Stimulated activated CD8-positive, alpha-beta memory T cell treated with anti-CD3 and anti-CD28 coated beads, Interleukin-4, amount 100 ng/mL, for 4 hours (primary cell): ENCODE results near the gene RBM47.
"Not testable (repeated sequence)": the region's sequence is repeated elsewhere in the genome, so short reads cannot be mapped to it uniquely, and the experiment has no call there.

Experiments
- DNase-seq, 2 donors: peaks; one replicate each; pipeline ENCODE4 v3.0.0-alpha.2; 2020; ENCODE audit warnings: low read depth in 2 of 2, low spot score in 1 of 2

The RBM47 gene

DNA sequence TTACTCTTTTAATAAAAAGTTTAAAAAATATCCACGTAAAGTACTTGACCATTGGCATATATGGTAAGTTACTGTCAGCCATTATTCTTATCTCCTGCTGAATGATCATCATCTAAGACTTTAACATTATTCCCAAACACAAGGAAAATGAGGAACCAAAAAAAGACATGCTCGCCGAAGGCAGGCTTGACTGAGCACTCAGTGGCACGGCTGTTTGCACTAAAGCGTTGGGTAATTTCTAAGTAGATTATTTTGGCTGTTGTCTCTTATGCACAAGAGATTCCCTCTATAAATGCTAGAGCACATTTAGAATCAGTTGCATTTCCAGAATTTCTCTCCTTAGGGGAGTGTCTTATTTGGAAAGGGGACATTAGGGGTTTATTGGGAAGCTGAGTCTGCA, 211.7 kb downstream of the RBM47 start:
- DNase-seq = no peak

DNA sequence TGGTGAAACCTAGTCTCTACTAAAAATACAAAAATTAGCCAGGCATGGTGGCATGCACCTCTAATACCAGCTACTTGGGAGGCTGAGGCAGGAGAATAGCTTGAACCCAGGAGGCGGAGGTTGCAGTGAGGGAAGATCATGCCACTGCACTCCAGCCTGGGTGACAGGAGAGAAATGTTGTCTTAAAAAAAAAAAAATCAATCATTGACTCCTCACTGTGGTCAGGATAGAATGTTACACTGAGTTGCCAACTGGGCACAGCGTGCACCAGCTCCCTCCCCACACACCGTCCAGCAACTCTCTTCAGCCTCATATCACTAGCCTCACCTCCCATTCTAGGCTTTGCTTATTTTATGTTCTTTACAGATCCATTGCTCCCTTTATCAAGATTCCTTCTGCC, 215.0 kb downstream of the RBM47 start:
- DNase-seq = no peak

- no peak for DNase-seq
These were observed 216.5 kb downstream of the RBM47 start for GRCh38 chr4:40412866-40413795.

- no peak for DNase-seq
These were observed 217.3 kb downstream of the RBM47 start for GRCh38 chr4:40412388-40412787.

GRCh38 chr4:40409835-40410234, 219.8 kb downstream of the RBM47 start:
- no peak for DNase-seq

DNA sequence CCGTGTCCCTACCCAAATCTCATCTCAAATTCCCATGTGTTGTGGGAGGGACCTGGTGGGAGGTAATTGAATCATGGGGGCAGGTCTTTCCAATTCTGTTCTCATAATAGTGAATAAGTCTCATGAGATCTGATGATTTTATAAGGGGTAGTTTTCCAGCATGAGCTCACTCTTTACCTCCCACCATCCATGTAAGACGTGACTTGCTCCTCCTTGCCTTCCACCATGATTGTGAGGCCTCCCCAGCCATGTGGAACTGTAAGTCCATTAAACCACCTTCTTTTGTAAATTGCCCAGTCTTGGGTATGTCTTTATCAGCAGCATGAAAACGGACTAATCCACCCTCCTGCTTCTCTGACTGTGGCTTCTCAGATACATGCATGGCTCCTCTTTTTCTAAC, 222.2 kb downstream of the RBM47 start:
- DNase-seq = not testable (repeated sequence)

DNA sequence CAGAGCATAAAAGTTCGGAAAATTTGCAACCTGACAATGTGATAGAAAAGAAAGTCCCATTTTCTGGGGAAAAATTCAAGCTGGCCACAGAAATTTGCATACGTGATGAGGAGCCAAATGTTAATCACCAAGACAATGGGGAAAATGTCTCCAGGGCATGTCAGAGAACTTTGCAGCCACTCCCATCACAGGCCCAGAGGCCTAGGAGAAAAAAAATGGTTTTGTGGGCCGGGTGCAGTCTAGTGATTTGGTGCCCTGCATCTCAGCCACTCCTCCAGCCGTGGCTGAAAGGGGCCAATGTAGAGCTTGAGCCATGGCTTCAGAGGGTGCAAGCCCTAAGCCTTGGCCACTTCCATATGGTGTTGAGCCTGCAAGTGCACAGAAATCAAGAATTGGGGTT, 223.3 kb downstream of the RBM47 start:
- DNase-seq = no peak

DNA sequence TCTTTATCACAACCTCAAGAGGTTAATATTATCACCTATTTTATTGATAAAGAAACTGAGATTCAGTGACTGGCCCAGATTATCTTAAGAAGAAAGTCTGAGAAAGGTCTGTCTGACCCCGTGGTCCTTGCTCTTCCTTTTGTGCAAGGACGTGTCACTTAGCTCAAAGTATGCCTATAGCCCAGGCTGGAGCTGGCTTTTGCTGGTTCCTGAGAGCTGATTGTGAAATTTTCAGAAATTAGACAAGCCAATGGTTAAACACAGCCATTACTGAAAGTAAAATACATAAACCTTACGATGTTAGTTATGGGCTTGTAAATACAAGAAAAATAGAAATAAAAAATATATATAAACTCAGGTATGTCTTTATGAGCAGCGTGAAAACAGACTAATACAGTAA, 224.5 kb downstream of the RBM47 start:
- DNase-seq = no peak

DNA sequence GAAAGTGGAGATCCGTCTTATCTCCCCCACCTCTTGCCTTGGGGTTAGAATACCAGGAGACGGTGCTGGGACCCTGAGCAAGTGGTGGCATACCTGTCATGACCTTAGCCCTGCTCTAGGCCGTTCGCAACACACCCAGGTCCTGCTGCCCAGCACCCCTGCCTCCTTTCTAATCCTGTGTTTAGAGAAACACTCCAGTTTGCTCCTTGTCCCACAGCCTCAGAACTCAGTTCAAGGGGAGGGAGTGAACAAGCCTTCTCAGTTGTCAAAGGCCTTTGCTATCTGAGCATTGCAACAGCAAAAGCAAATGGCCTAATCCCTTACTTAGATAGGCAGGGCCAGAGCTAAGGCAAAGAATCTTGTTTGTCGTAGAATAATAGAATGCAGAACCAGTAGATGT, 226.6 kb downstream of the RBM47 start:
- DNase-seq = no peak

DNA sequence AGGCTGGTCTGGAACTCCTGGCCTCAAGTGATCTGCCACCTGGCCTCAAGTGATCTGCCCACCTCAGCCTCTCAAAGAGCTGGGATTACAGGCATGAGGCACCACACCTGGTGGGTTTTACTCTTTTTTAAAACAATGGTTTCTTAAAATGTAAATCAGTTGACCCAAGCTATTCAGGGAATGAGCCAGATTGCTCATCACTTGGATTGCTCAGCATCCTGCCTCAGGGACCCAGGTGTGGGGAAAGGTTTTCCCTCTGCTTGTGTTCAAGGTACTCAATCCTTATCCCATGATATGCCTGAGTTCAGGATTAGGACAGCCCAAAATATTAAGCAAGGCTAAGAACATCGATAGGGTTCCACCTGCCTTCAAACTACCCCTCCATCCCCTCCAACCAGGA, 227.1 kb downstream of the RBM47 start:
- no peak for DNase-seq

DNA sequence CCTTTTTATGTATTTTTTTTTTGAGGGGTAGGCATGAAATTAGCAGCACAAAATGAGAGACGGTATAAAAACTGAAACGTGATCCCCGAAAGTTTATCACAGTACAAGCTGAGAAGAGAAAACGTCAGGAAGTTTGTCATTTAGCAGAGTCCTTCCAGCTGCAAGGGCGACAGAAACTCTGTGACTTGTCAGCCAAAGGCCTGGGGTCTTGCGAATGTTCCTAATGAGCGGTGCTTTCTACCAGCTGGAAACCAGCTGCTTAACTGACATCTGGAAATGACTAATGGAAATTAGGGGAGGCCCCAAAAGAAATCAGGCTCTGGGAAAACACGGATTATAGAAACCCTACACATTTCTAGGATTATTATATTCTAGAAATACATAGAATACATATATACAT, 228.0 kb downstream of the RBM47 start:
- DNase-seq = no peak

DNA sequence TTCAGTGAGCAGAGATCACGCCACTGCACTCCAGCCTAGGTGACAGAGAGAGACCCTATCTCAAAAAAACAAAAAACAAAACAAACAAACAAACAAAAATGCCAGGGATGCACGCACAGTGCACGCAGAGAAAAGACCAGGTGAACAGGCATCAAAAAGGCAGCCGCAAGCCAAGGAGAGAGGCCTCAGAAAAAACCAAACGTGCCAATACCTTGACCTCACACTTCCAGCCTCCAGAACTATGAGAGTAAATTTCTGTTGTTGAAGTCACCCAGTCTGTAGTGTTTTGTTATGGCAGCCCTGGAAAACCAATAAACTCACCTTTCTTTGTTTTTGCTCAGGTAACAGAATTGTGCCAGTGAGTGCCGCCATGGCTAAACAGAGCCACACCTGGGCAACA, 228.6 kb downstream of the RBM47 start:
- DNase-seq = no peak

GRCh38 chr4:40399578-40399977, 230.1 kb downstream of the RBM47 start:
- no peak for DNase-seq

DNA sequence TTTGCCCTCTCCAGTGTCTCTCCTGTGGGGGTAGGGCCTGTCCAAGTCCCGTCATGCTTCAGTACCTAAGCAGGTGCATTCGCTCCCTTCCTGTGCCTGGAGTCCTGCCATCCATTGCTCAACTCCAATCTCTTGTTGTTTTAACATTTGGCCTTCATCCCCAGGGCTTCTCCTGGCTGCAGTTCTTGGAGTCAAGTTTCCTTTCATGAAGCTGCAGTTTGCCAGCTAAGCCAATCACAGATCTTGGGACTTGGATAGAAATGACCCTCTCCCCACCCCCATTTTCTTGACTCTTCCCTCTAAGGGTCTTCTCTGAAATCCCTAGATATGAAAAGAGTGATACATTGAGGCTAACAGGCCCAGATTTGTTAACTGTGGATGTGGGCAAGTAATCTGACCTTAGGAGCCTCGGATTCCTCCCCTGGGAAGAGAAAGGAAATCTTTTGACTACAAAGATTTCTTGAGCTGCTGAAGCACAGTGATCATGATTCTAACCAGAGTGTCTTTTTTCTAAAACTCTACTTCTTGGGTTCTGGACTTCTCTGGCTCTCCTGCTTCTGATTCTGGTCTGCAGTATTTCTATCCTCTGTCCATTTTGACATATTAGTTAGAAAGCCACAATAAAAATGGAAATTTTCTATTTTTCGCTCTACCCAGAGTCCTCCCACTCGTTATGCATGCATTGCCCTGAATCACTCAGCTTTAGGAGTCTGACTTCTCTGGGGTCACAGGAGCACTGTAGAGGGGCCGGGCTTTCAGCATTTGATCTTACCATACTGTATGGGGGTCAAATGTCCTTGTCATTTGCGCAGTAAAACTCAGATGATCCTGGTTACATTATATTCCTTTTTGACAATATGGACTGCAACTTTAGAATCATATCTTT, 233.5 kb downstream of the RBM47 start:
- DNase-seq = no peak

DNA sequence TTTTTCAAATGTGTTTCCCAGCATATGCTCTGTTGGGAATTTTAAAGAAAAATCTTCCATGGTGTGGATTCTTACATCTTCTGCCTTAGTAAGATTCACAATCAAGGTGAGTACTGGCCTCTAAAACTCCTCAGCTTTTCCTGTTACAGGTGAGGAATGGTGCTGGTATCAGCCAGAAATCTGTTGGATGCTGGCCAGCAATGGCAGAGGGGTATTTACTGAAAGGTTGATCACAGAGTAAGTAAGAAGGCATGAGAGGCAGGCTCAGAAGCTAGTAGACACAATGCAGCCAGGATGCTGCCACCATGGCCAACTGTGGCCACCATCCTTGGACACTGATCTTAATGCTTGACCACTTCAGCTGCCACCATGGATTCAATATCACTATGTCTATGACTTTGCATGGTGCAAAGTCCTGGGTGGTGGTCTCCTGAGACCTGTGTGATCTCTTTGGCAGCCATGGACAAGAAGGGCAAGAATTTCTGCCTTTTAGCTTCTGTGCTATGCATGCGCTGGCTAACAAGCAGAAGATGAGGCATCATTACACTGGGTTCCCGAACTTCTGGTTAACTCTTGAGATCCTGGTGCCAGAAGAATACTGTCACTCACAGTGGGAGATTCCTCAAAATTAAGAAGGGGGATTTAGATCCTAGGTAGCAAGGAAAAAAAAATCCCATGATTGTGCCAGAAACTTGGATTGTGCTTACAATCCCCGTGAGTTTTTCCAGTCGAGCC, 234.3 kb downstream of the RBM47 start:
- no peak for DNase-seq

- DNase-seq = no peak
These were observed 235.4 kb downstream of the RBM47 start for GRCh38 chr4:40394236-40394635.

DNA sequence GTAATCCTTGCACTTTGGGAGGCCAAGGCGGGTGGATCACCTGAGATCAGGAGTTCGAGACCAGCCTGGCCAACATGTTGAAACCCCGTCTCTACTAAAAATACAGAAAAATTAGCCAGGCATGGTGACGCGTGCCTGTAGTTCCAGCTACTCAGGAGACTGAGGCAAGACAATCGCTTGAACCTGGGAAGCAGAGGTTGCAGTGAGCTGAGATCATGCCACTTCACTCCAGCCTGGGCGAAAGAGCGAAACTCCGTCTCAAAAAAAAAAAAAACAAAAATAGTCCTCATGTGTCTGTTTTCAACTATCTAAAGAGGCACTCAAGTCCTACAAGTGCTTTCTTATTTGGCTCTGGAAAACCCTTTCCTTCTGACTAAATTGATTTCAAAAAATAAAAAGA, 237.4 kb downstream of the RBM47 start:
- not testable (repeated sequence) for DNase-seq

DNA sequence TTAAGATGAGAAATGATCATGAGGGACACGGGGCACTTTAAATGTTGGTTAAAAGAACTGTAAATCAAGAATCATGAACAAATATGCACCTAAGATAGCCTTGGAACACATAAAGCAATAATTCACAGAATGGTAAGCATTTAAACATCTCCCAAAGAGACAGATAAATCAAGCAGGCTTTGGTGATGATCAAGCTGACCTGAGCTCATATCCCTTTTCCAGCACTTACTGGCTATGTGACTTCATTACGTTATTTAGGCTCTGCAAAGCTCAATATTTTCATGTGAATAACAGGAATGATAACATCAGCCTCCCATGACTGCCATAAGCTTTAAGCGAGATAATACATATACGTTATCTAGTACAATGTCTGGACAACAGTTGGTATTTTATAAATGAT, 239.7 kb downstream of the RBM47 start:
- no peak for DNase-seq

DNA sequence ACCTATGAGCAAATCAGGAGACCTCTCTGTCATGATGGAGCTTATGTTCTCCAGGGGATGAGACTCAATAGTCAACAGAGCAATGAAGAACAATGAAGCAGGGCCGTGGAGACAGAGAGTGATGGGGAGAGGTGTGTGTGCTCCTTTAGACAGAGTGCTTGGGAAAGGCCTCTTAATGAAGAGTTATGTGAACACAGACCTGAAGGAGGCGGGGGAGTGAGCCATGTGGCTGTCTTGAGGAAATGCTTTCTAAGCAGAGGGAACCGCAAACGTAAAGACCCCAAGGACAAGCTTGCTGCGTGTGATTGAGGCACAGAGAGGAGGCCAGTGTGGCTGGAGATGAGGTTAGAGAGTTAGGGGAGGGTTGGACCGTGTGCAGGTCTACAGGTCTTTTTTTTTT, 241.4 kb downstream of the RBM47 start:
- DNase-seq = no peak

- DNase-seq = no peak
These were observed 249.0 kb downstream of the RBM47 start for GRCh38 chr4:40380647-40381046.

DNA sequence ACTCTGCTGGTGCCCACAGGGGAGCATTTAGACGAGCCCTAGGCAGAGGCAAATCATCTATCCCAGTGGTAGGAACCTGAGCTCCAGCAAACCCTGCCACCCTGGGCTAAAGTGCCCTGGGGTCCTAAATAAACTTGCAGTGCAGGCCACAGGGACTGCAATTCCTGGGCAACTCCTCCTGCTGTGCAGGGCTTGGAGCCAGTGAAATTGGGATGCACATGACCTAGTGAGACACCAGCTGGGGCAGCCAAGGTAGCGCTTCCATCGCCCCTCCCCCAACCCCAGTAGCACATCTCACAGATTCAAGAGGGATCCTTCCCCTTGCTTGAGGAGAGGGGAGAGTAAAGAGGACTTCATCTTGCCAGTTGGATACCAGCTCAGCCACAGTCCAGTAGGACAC, 250.4 kb downstream of the RBM47 start:
- no peak for DNase-seq
